ENCODE results near the gene ALS2. TPM values are rescaled to one million over a fixed set of nuclear protein-coding genes. Genes with fewer than 3 reads are reported as not detected.

ALS2 gene
- total RNA-seq, 1 donor from 2014 or later, result 11.3 TPM

GRCh38 chr2:201669865-201670264, 110.9 kb downstream of the ALS2 start:
- Mint-ChIP-seq H3K4me1 (no peaks in the 10 kb centered on the region), H3K27ac (no peak overlapping the region), H3K4me3 (no peak overlapping the region), H3K9me3 (no peaks in the 10 kb centered on the region), H3K36me3 (ENCODE audit: low read depth) (no peaks in the 10 kb centered on the region), H3K27me3 (peaks cover 17% of the 10 kb centered on the region)
- DNase-seq, result no peak
- intact Hi-C loops (cut with micrococcal nuclease), result no loop called here

- Mint-ChIP-seq H3K4me3 (no peak overlapping the region), H3K9me3 (no peaks in the 10 kb centered on the region), H3K36me3 (ENCODE audit: low read depth) (no peaks in the 10 kb centered on the region), H3K27me3 (peaks cover 24% of the 10 kb centered on the region), H3K4me1 (no peaks in the 10 kb centered on the region), H3K27ac (no peak overlapping the region)
- intact Hi-C loops (cut with micrococcal nuclease), result no loop called here
- DNase-seq, result no peak
These were observed 112.3 kb downstream of the ALS2 start for GRCh38 chr2:201668402-201668910.

DNA sequence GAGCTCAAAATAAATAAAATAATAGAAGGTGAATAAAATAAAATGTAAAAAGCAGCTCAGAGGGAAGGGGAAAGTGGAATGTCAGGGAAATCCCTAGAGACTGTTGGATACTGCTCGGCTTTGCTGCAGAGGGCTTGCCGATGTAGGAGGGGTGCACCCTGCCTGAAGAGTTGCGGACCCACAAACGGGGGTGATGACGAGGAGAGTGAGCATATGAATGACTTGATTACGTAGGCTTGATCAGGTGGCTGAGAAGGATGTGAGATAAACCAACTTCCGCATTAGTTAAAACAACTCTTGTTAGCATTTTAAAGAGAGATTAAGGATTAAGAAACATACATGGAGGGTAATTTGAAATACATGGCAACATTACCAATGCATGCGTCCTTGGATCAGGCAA, 116.4 kb downstream of the ALS2 start:
- Mint-ChIP-seq H3K27ac (no peak overlapping the region), H3K36me3 (ENCODE audit: low read depth) (no peaks in the 10 kb centered on the region), H3K4me1 (no peaks in the 10 kb centered on the region), H3K9me3 (no peaks in the 10 kb centered on the region), H3K4me3 (no peak overlapping the region), H3K27me3 (peaks cover 18% of the 10 kb centered on the region)
- intact Hi-C loops (cut with micrococcal nuclease), result no loop called here
- DNase-seq, result no peak

DNA sequence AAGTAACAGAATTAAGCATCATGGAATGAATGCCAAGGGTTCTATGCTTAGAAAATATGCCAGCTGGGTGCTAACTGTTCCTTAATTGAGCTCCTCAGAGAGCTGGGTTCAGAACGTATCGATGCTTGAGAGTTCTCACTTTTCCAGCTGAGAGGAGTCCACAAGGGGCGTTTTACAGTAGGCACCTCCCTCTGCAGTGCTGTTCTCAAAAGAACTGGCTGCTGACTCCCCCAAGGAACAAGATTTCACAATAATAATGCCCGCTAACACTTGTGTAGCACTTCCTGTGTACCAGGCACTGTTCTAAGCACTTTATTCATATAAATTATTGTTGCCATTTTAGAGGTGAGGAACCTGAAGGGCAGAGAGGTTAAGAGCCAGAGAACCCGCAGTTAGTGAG, 119.4 kb downstream of the ALS2 start:
- no peaks in the 10 kb centered on the region for H3K36me3 Mint-ChIP-seq (ENCODE audit: low read depth)
- H3K27me3 Mint-ChIP-seq, result peaks cover 34% of the 10 kb centered on the region
- intact Hi-C loops (cut with micrococcal nuclease), result no loop called here
- no peaks in the 10 kb centered on the region for H3K4me1 Mint-ChIP-seq
- no peak overlapping the region for H3K4me3 Mint-ChIP-seq
- no peak overlapping the region for H3K27ac Mint-ChIP-seq
- no peak for DNase-seq
- no peaks in the 10 kb centered on the region for H3K9me3 Mint-ChIP-seq

- Mint-ChIP-seq H3K4me1 (no peaks in the 10 kb centered on the region), H3K9me3 (no peaks in the 10 kb centered on the region), H3K27ac (no peak overlapping the region), H3K27me3 (peaks cover 33% of the 10 kb centered on the region), H3K4me3 (no peak overlapping the region), H3K36me3 (ENCODE audit: low read depth) (no peaks in the 10 kb centered on the region)
- intact Hi-C loops (cut with micrococcal nuclease), result no loop called here
- no peak for DNase-seq
These were observed 120.3 kb downstream of the ALS2 start for GRCh38 chr2:201660293-201660895.

DNA sequence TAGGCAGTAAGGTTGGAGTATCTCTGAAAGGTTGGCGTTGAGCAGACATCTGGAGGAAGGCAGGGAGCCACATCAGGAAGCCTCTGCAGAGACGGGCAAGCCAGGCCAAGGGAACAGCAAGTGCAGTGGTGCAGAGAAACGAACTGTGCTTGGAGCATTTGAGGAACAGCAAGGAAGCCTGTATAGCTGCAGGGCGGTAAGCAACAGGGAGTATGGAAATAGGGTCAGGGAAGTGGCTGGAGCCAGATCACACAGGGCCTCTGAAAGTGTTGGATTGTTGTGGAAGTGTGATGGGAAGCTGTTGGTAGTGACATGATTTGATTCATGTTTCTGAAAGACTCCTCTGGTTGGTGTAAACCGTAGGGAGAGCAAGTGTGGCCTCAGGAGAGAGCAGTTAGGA, 124.0 kb downstream of the ALS2 start:
- intact Hi-C loops (cut with micrococcal nuclease), result no loop called here
- Mint-ChIP-seq H3K4me1 (peaks cover 4% of the 10 kb centered on the region), H3K4me3 (no peak overlapping the region), H3K27ac (no peak overlapping the region), H3K27me3 (peaks cover 36% of the 10 kb centered on the region), H3K36me3 (ENCODE audit: low read depth) (no peaks in the 10 kb centered on the region), H3K9me3 (no peaks in the 10 kb centered on the region)
- DNase-seq, result no peak

GRCh38 chr2:201656102-201656501, 124.6 kb downstream of the ALS2 start:
- no peaks in the 10 kb centered on the region for H3K36me3 Mint-ChIP-seq (ENCODE audit: low read depth)
- H3K4me3 Mint-ChIP-seq, result no peak overlapping the region
- intact Hi-C loops (cut with micrococcal nuclease), result no loop called here
- H3K4me1 Mint-ChIP-seq, result peaks cover 4% of the 10 kb centered on the region
- peaks cover 37% of the 10 kb centered on the region for H3K27me3 Mint-ChIP-seq
- H3K9me3 Mint-ChIP-seq, result no peaks in the 10 kb centered on the region
- no peak for DNase-seq
- H3K27ac Mint-ChIP-seq, result no peak overlapping the region

- H3K4me1 Mint-ChIP-seq, result peaks cover 4% of the 10 kb centered on the region
- H3K36me3 Mint-ChIP-seq (ENCODE audit: low read depth), result no peaks in the 10 kb centered on the region
- no peak for DNase-seq
- intact Hi-C loops (cut with micrococcal nuclease), result no loop called here
- no peak overlapping the region for H3K4me3 Mint-ChIP-seq
- no peak overlapping the region for H3K27ac Mint-ChIP-seq
- H3K9me3 Mint-ChIP-seq, result no peaks in the 10 kb centered on the region
- H3K27me3 Mint-ChIP-seq, result peaks cover 39% of the 10 kb centered on the region
These were observed 125.9 kb downstream of the ALS2 start for GRCh38 chr2:201654616-201655384.

DNA sequence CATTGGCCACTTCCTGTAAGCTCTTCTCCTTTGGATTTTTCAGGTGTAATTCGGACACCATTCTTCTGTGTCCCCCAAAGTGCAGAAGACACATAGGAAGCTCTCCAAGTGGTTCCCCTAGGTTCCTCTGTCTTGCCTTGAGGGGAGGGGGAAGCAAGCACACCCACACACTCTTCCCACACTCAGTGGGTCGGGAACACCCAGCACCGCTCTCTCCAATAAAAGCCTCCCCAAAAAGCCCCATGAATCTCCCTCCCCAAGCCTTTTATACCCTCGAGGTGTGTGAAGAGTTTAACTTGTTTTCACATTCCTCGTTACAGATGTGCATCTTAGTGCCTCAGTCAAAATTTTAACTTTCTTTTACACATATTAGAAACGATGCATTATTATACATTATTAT, 127.5 kb downstream of the ALS2 start:
- H3K27me3 Mint-ChIP-seq, result peaks cover 40% of the 10 kb centered on the region
- intact Hi-C loops (cut with micrococcal nuclease), result no loop called here
- peaks cover 4% of the 10 kb centered on the region for H3K4me1 Mint-ChIP-seq
- no peak overlapping the region for H3K27ac Mint-ChIP-seq
- no peak for DNase-seq
- no peak overlapping the region for H3K4me3 Mint-ChIP-seq
- no peaks in the 10 kb centered on the region for H3K36me3 Mint-ChIP-seq (ENCODE audit: low read depth)
- no peaks in the 10 kb centered on the region for H3K9me3 Mint-ChIP-seq

Other genes with a start within 250 kb of the ALS2 start
- gene TMEM237, start 137.4 kb downstream of the ALS2 start, total RNA-seq, result 18.1 and 18.8 TPM in 2 replicates
- gene MPP4, start 82.3 kb downstream of the ALS2 start, total RNA-seq, result not detected in 2 replicates
- gene CDK15, start 25.6 kb upstream of the ALS2 start, total RNA-seq, result not detected in 2 replicates